DMS79 treated with DMSO at 0.1 percent for 48 hours (cell line): Measurements from ENCODE around the gene CRB3.
"Not testable (repeated sequence)": the region's sequence is repeated elsewhere in the genome, so short reads cannot be mapped to it uniquely, and the experiment has no call there.

Experiments
- DNase-seq: peaks from one replicate; lab custom pipeline; 2025; lab: John Stamatoyannopoulos, UW

Gene CRB3

GRCh38 chr19:6491802-6492592, 27.9 kb downstream of the CRB3 start:
- no peak for DNase-seq

GRCh38 chr19:6494438-6495036, 30.5 kb downstream of the CRB3 start:
- no peak for DNase-seq

GRCh38 chr19:6495947-6496346, 31.9 kb downstream of the CRB3 start:
- DNase-seq, result no peak

- no peak for DNase-seq
These were observed 34.4 kb downstream of the CRB3 start for GRCh38 chr19:6498294-6499036.

- DNase-seq, result no peak
These were observed 35.1 kb downstream of the CRB3 start for GRCh38 chr19:6499052-6499790.

- DNase-seq, result no peak
These were observed 37.0 kb downstream of the CRB3 start for GRCh38 chr19:6500837-6501739.

- DNase-seq, result no peak
These were observed 37.9 kb downstream of the CRB3 start, which contains the start of gene TUBB4A for GRCh38 chr19:6501740-6502648. TSS of gene TUBB4A (minus strand) at chr19:6502309. CDS start at chr19:6502212, 97 bp downstream.

- DNase-seq, result no peak
These were observed 39.5 kb downstream of the CRB3 start for GRCh38 chr19:6503407-6504201.

GRCh38 chr19:6508028-6508771, 44.1 kb downstream of the CRB3 start:
- DNase-seq, result not testable (repeated sequence)

GRCh38 chr19:6509118-6509971, 45.3 kb downstream of the CRB3 start:
- DNase-seq, result no peak

GRCh38 chr19:6510618-6511017, 46.5 kb downstream of the CRB3 start:
- no peak for DNase-seq

GRCh38 chr19:6514089-6514488, 50.0 kb downstream of the CRB3 start:
- DNase-seq, result no peak

GRCh38 chr19:6514926-6515544, 51.0 kb downstream of the CRB3 start:
- no peak for DNase-seq

- DNase-seq, result peak; percentile 27
These were observed 52.1 kb downstream of the CRB3 start for GRCh38 chr19:6516018-6516658.
